ENCODE data around the gene GANAB. TPM values are rescaled to one million over a fixed set of nuclear protein-coding genes. Genes with fewer than 3 reads are reported as not detected.
"Not testable (repeated sequence)": the region's sequence is repeated elsewhere in the genome, so short reads cannot be mapped to it uniquely, and the experiment has no call there.

GANAB gene
- total RNA-seq, 1 experiment from 2014 or later, result 274 TPM

GRCh38 chr11:62588966-62589637 is 57.3 kb downstream of the GANAB start:
- intact Hi-C loops (cut with micrococcal nuclease), result no loop called here
- H3K4me1 ChIP-seq (ENCODE audit: insufficient read depth, low read length), result peaks cover 25% of the 10 kb centered on the region
- ATAC-seq (no peak), DNase-seq (peak; percentile 39)
- peaks cover 35% of the 10 kb centered on the region for H3K79me2 ChIP-seq (ENCODE audit: low read length)
- no peak overlapping the region for H3K9ac ChIP-seq (ENCODE audit: low read length)
- no peak overlapping the region for H2AFZ ChIP-seq (ENCODE audit: low read length)
- H3K27ac ChIP-seq (ENCODE audit: low read length), result no peak overlapping the region
- peaks cover 7% of the 10 kb centered on the region for H3F3A ChIP-seq (ENCODE audit: low read length, unreplicated experiment)
- ChIA-PET POLR2A (ENCODE audit: unreplicated experiment) (no interaction called here), CTCF (no interaction called here)
- H4K20me1 ChIP-seq (ENCODE audit: low read length), result no peaks in the 10 kb centered on the region
- H3K4me2 ChIP-seq (ENCODE audit: low read length), result 0 out of 2 replicates have a peak overlapping the region, but pooled peaks have one; percentile 80
- no peak for TF ChIP-seq EZH2 (IDR thresholded peaks at IDR 0.05; ENCODE audit: low read length, unreplicated experiment)
- peak; percentile 59 for TF ChIP-seq CTCF (conservative IDR thresholded peaks at IDR 0.05; ENCODE audit: low read depth, low read length)
- TF ChIP-seq EZH2phosphoT487 (IDR thresholded peaks at IDR 0.05; ENCODE audit: borderline replicate concordance, low read length), result no peak
- H3K36me3 ChIP-seq (ENCODE audit: low read depth, low read length), result peaks cover 21% of the 10 kb centered on the region
- no peak overlapping the region for H3K4me3 ChIP-seq (ENCODE audit: low read length)
- BruUV-seq (replicated peaks), result no TSS peak
- no peaks in the 10 kb centered on the region for H3K9me3 ChIP-seq (ENCODE audit: low read length)
- H3K27me3 ChIP-seq (ENCODE audit: low read length), result no peaks in the 10 kb centered on the region
- no peaks in the 10 kb centered on the region for H3K9me2 ChIP-seq (replicated peaks; ENCODE audit: low read length)

- H3K27me3 ChIP-seq (ENCODE audit: low read length); DNase-seq; intact Hi-C loops (cut with micrococcal nuclease); H4K20me1 ChIP-seq (ENCODE audit: low read length); POLR2A ChIA-PET (ENCODE audit: unreplicated experiment); H3K9ac ChIP-seq (ENCODE audit: low read length); H3K4me3 ChIP-seq (ENCODE audit: low read length); ATAC-seq; H3K9me3 ChIP-seq (ENCODE audit: low read length); H3K27ac ChIP-seq (ENCODE audit: low read length); BruUV-seq (replicated peaks); H2AFZ ChIP-seq (ENCODE audit: low read length); H3F3A ChIP-seq (ENCODE audit: low read length, unreplicated experiment); H3K4me2 ChIP-seq (ENCODE audit: low read length); H3K9me2 ChIP-seq (replicated peaks; ENCODE audit: low read length); CTCF ChIA-PET: not testable (repeated sequence)
- H3K4me1 ChIP-seq (ENCODE audit: insufficient read depth, low read length), result peaks cover 12% of the 10 kb centered on the region
- peaks cover 21% of the 10 kb centered on the region for H3K36me3 ChIP-seq (ENCODE audit: low read depth, low read length)
- H3K79me2 ChIP-seq (ENCODE audit: low read length), result peaks cover 33% of the 10 kb centered on the region
Measured at GRCh38 chr11:62585356-62585755, 61.1 kb downstream of the GANAB start.

GRCh38 chr11:62581735-62582134 is 64.7 kb downstream of the GANAB start:
- BruUV-seq (replicated peaks); H3K9ac ChIP-seq (ENCODE audit: low read length); H3F3A ChIP-seq (ENCODE audit: low read length, unreplicated experiment); H3K27me3 ChIP-seq (ENCODE audit: low read length); H3K9me2 ChIP-seq (replicated peaks; ENCODE audit: low read length); ATAC-seq; H4K20me1 ChIP-seq (ENCODE audit: low read length); DNase-seq; H3K4me3 ChIP-seq (ENCODE audit: low read length); H2AFZ ChIP-seq (ENCODE audit: low read length); H3K9me3 ChIP-seq (ENCODE audit: low read length); H3K27ac ChIP-seq (ENCODE audit: low read length); H3K4me1 ChIP-seq (ENCODE audit: insufficient read depth, low read length); CTCF ChIA-PET; intact Hi-C loops (cut with micrococcal nuclease); H3K4me2 ChIP-seq (ENCODE audit: low read length); POLR2A ChIA-PET (ENCODE audit: unreplicated experiment): not testable (repeated sequence)
- Histone ChIP-seq H3K36me3 (ENCODE audit: low read depth, low read length) (peaks cover 25% of the 10 kb centered on the region), H3K79me2 (ENCODE audit: low read length) (peaks cover 16% of the 10 kb centered on the region; the same call in 1 of the 2 replicates)

Data from PC-3 (cell line).